ENCODE measurements around the gene SLX4.

Gene SLX4

GRCh38 chr16:3645504-3646347 is 34.3 kb upstream of the SLX4 start:
- no peak for TF ChIP-seq CTCF (IDR thresholded peaks at IDR 0.05; ENCODE audit: low read depth, low read length)
- peak in 1 of 2 donors; percentile 10 for DNase-seq (ENCODE audit: low read depth in 2 of 2)
- no peak overlapping the region for H3K4me3 ChIP-seq (replicated peaks in 1 of 2; ENCODE audit: low read depth in 2 of 2, low read length in 2 of 2)

- no peak overlapping the region for H3K4me3 ChIP-seq (replicated peaks in 1 of 2; ENCODE audit: low read depth in 2 of 2, low read length in 2 of 2)
- DNase-seq (ENCODE audit: low read depth in 2 of 2), result no peak
- no peak for TF ChIP-seq CTCF (IDR thresholded peaks at IDR 0.05; ENCODE audit: low read depth, low read length)
Observed at GRCh38 chr16:3645108-3645503, 33.7 kb upstream of the SLX4 start.

GRCh38 chr16:3643095-3643730 is 31.8 kb upstream of the SLX4 start:
- DNase-seq (ENCODE audit: low read depth in 2 of 2), result no peak

GRCh38 chr16:3642397-3643094 is 31.1 kb upstream of the SLX4 start:
- no peak overlapping the region for H3K4me3 ChIP-seq (replicated peaks in 1 of 2; ENCODE audit: low read depth in 2 of 2, low read length in 2 of 2)
- DNase-seq (ENCODE audit: low read depth in 2 of 2), result peak; percentile 48 to 51
- no peak for TF ChIP-seq CTCF (IDR thresholded peaks at IDR 0.05; ENCODE audit: low read depth, low read length)

More at GRCh38 chr16:3643095-3643730, 31.8 kb upstream of the SLX4 start:
- no peak overlapping the region for H3K4me3 ChIP-seq (replicated peaks in 1 of 2; ENCODE audit: low read depth in 2 of 2, low read length in 2 of 2)
- TF ChIP-seq CTCF (IDR thresholded peaks at IDR 0.05; ENCODE audit: low read depth, low read length), result no peak

- no peak overlapping the region for H3K4me3 ChIP-seq (replicated peaks in 1 of 2; ENCODE audit: low read depth in 2 of 2, low read length in 2 of 2)
- no peak for TF ChIP-seq CTCF (IDR thresholded peaks at IDR 0.05; ENCODE audit: low read depth, low read length)
- DNase-seq (ENCODE audit: low read depth in 2 of 2), result no peak
Observed at GRCh38 chr16:3641801-3642396, 30.5 kb upstream of the SLX4 start.

- no peak overlapping the region for H3K4me3 ChIP-seq (replicated peaks in 1 of 2; ENCODE audit: low read depth in 2 of 2, low read length in 2 of 2)
- TF ChIP-seq CTCF (IDR thresholded peaks at IDR 0.05; ENCODE audit: low read depth, low read length), result no peak
- no peak for DNase-seq (ENCODE audit: low read depth in 2 of 2)
Observed at GRCh38 chr16:3640632-3641501, 29.5 kb upstream of the SLX4 start.
